BJ (cell line): ENCODE measurements around the gene LBX1. TPM values are rescaled to one million over a fixed set of nuclear protein-coding genes. Genes with fewer than 3 reads are reported as not detected.
"Not testable (repeated sequence)": the region's sequence is repeated elsewhere in the genome, so short reads cannot be mapped to it uniquely, and the experiment has no call there.

Experiments used
- CTCF ChIA-PET: fragments of 350-600 bp; formaldehyde crosslinking; extraction: SDS; loops from one replicate; lab custom pipeline; 2021; ENCODE audit warnings: antibody characterized with exemption, inconsistent platforms; lab: Yijun Ruan, JAX
- POLR2A ChIA-PET: fragments of 300-600 bp; sonication (Branson Sonifier 250); formaldehyde crosslinking; extraction: SDS; loops from one replicate; lab custom pipeline; 2021; ENCODE audit warnings: antibody characterized with exemption; lab: Charles Lee
- DNase-seq: peaks from one replicate; pipeline ENCODE4 v3.0.0-alpha.2; 2011; ENCODE audit warnings: low read depth
- H3K27me3 ChIP-seq: 2 replicates; pipeline ENCODE4 v1.6.0; 2011; ENCODE audit warnings: low read length; ENCODE audit not compliant: control insufficient read depth, insufficient read depth
- H3K36me3 ChIP-seq: 2 replicates; pipeline ENCODE4 v1.5.1; 2011; ENCODE audit warnings: low read length; ENCODE audit not compliant: control insufficient read depth, insufficient read depth
- H3K4me3 ChIP-seq: 2 replicates; pipeline ENCODE4 v1.5.1; 2011; ENCODE audit warnings: low read depth, mild to moderate bottlenecking, control low read depth, low read length
- CTCF ChIP-seq: IDR thresholded peaks from 2 replicates; pipeline ENCODE4 v1.5.1; 2011; ENCODE audit warnings: low read depth, mild to moderate bottlenecking, control low read depth, inconsistent platforms, low read length, moderate library complexity; ENCODE audit not compliant: insufficient read depth
- polyA plus RNA-seq: library from polyadenylated mRNA; depleted of rRNA; stranded (reverse); fragments of >200 nt; gene quantifications from 2 replicates; pipeline ENCODE4 v1.2.3, GENCODE V29; 2011

The LBX1 gene
- polyA plus RNA-seq, 1 experiment = not detected

- ChIA-PET CTCF (no interaction called here), POLR2A (no interaction called here)
- DNase-seq = no peak
- TF ChIP-seq CTCF = no peak
- Histone ChIP-seq H3K4me3 (no peak overlapping the region), H3K27me3 (peaks cover 15% of the 10 kb centered on the region), H3K36me3 (no peaks in the 10 kb centered on the region)
These were observed 22.2 kb downstream of the LBX1 start for GRCh38 chr10:101207026-101207425.

- H3K4me3 ChIP-seq = not testable (repeated sequence)
- CTCF ChIA-PET = interaction anchor here (4.7 kb wide), 1 partner anchor 12 kb away, joined by 25 read pairs; no protein-coding TSS in a partner anchor
These were observed 26.6 kb downstream of the LBX1 start for GRCh38 chr10:101202667-101203066.

GRCh38 chr10:101198326-101198977, 30.8 kb downstream of the LBX1 start:
- H3K4me3 ChIP-seq, H3K36me3 ChIP-seq, POLR2A ChIA-PET, DNase-seq: not testable (repeated sequence)
- peaks cover 10% of the 10 kb centered on the region for H3K27me3 ChIP-seq
- CTCF ChIA-PET = interaction anchor here (1.2 kb wide), 1 partner anchor 15 kb away, joined by 4 read pairs; no protein-coding TSS in a partner anchor

More at GRCh38 chr10:101202667-101203066, 26.6 kb downstream of the LBX1 start:
- H3K27me3 ChIP-seq, DNase-seq, H3K36me3 ChIP-seq, POLR2A ChIA-PET: not testable (repeated sequence)

- POLR2A ChIA-PET = no interaction called here
- no peak for DNase-seq
- Histone ChIP-seq H3K36me3 (no peaks in the 10 kb centered on the region), H3K4me3 (no peak overlapping the region), H3K27me3 (peaks cover 12% of the 10 kb centered on the region)
- no peak for TF ChIP-seq CTCF
- CTCF ChIA-PET = interaction anchor here (1.8 kb wide), 1 partner anchor 17 kb away, joined by 5 read pairs; no protein-coding TSS in a partner anchor
These were observed 33.3 kb downstream of the LBX1 start for GRCh38 chr10:101195921-101196320.

- H3K36me3 ChIP-seq = no peaks in the 10 kb centered on the region
- CTCF ChIA-PET = no interaction called here
- TF ChIP-seq CTCF = no peak
- POLR2A ChIA-PET = no interaction called here
- peaks cover 5% of the 10 kb centered on the region for H3K27me3 ChIP-seq
- DNase-seq = no peak
- H3K4me3 ChIP-seq = no peak overlapping the region
These were observed 39.5 kb downstream of the LBX1 start for GRCh38 chr10:101189461-101190401.

- DNase-seq = no peak
- no peak overlapping the region for H3K4me3 ChIP-seq
- H3K27me3 ChIP-seq = peaks cover 5% of the 10 kb centered on the region
- no peaks in the 10 kb centered on the region for H3K36me3 ChIP-seq
- CTCF ChIA-PET = no interaction called here
- TF ChIP-seq CTCF = no peak
- POLR2A ChIA-PET = no interaction called here
These were observed 40.3 kb downstream of the LBX1 start for GRCh38 chr10:101188942-101189341.
